DMS53 (cell line): ENCODE data around the gene NOLC1.
A peak's percentile ranks its signal among the peaks of the same experiment; 100 is the strongest.
"Not testable (repeated sequence)": the region's sequence is repeated elsewhere in the genome, so short reads cannot be mapped to it uniquely, and the experiment has no call there.

Source experiments
- DNase-seq: peaks from one replicate; lab custom pipeline; 2025; lab: John Stamatoyannopoulos, UW

Gene NOLC1

GRCh38 chr10:102154466-102155116 is 2.4 kb downstream of the NOLC1 start:
- no peak for DNase-seq

GRCh38 chr10:102157224-102157623 is 5.0 kb downstream of the NOLC1 start:
- DNase-seq: peak; percentile 87

DNA sequence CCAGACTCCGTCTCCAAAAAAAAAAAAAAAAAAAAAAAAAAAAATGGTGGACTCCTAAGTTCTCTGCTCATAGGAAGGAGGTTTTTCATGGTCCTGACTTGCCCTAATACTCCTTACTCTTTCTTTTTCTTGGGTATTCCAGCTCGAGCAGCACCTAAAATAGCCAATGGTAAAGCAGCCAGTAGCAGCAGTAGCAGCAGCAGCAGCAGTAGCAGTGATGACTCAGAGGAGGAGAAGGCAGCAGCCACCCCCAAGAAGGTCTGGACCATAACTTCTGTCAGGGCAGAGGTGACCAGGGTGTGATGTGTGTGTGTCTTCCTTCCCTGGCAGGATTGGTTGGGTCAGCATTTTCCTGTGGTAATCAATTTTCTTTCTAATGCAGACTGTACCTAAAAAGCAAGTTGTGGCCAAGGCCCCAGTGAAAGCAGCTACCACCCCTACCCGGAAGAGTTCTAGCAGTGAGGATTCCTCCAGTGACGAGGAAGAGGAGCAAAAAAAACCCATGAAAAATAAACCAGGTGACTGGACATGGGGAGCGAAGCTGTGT is 6.9 kb downstream of the NOLC1 start:
- no peak for DNase-seq

- no peak for DNase-seq
Measured at GRCh38 chr10:102159831-102160230, 7.6 kb downstream of the NOLC1 start.

DNA sequence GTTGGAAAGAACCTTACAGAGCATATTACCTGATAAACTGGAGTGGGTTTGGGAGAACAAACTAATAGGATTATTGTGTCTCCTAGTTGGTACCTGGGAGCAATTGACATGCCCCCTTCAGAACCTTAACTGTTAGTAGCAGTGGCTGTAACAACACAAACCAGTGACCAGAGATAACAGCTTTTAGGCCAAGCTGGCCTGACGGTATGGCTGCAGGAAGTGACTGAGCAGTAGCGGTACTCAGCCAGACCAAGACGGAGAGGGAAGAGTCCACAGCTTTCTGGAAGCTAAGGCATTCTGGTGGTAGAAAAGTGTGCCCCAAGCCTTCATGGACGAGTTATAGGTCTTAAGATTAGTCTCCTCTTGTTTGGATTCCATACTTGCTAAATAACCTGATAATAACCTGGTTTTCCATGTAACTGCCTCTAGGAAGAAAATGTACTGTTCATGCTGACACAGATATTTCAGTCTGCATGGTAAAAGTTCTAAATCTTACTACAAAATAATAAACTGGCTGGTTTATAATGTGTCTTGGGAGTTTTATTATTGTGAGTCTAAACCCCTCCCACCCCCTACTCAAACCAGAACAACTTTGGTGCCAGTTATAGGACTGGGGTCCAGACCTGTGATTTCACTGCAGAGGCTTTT is 11.3 kb downstream of the NOLC1 start:
- no peak for DNase-seq

DNA sequence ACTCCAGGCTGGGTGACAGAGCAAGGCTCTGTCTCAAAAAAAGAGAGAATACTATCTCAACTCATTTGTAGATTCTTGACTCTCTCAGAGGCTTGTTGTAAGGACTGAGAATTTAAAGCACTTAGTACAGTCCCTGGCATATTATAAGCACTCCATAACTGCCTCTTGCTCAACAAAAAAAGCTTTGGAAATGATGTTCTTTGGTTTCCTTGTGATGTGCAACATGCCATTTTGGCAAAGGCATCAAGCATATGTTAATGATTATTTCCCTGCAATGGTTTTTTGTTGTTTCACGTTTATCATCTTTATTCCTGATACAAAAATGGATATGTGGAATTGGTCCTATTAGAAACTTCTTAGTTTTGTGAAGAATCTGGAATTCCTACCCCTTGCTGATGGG is 15.7 kb downstream of the NOLC1 start:
- DNase-seq: no peak

DNA sequence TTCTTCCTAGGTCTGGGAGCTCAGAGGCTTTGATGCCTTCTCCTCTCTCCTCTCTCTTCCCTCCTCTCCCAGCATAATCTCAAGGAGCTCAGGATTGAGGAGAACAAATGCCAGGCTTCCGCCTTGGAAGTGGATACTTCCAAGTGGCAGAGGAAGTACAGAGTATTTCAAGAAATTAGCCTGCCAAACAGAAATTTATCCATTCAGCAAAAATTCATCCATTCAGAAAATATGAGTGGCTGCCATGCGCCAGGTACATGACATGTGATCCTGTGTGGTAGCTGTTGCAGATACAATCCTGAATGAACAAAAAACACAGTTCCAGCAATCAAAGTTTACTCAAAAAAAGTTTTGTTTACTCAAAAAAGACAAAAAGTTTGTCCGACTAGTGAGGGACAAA is 18.4 kb downstream of the NOLC1 start:
- no peak for DNase-seq

- DNase-seq: no peak
Measured at GRCh38 chr10:102172288-102172687, 20.1 kb downstream of the NOLC1 start.

DNA sequence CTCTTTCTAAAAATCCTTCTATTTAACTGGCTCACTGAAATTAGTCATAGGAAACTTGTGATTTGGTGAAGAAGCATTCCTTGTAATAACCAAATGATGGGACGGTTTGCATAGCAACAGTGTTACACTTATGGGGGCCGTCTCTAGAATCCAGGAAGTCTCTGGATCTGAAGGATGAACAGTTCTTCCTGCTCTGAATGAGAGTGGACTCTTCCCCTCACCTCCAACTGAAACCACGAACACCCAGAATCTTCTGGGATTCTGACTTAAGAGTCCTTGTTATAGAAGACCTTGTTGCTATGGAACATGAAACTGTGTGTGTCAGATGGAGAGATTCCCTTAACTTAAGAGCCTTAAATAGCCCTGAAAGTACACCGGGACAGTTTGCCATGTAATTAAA is 23.2 kb downstream of the NOLC1 start:
- DNase-seq: no peak

DNA sequence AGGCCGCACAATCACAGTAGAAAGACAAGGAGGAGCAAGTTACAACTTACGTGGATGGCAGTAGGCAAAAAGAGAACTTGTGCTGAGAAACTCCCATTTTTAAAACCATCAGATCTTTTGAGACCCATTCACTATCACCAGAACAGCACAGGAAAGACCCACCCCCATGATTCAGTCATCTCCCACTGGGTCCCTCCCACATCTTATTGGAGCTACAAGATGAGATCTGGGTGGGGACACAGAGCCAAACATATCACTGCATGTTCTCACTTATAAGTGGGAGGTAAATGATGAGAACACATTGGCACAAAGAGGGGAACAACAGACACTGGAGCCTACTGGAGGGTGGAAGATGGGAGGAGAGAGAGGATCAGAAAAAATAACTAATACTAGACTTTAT is 32.4 kb downstream of the NOLC1 start:
- no peak for DNase-seq

GRCh38 chr10:102185272-102185671 is 33.1 kb downstream of the NOLC1 start:
- DNase-seq: no peak

DNA sequence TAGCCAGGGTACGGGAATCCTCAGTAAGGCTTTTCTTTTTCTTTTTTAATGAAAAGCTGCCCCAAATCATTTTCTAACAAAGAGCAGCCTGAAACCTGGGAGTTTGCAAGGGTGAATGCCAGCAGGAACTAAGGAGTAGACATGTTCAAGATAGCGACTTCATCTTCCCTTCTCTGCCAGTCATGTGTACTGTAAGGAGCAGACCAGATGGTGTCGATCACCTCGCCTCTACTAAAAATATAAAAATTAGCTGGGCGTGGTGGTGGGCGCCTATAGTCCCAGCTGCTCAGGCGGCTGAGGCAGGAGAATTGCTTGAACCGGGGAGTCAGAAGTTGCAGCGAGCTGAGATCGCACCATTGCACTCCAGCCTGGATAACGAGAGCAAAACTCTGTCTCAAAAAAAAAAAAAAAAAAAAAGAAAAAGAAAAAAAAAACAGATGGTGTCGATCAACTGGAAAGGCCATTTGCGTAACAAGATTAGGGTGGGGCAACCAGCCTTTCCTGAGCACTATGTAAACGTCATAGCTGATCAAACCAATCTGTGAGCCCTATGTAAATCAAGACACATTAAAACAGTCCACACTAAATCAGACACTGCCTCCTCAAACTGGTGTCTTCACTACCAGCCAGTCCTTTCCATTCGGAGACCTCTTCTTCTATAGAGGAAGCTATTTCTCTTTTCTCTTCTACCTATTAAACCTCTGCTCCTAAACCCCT is 33.8 kb downstream of the NOLC1 start:
- no peak for DNase-seq

DNA sequence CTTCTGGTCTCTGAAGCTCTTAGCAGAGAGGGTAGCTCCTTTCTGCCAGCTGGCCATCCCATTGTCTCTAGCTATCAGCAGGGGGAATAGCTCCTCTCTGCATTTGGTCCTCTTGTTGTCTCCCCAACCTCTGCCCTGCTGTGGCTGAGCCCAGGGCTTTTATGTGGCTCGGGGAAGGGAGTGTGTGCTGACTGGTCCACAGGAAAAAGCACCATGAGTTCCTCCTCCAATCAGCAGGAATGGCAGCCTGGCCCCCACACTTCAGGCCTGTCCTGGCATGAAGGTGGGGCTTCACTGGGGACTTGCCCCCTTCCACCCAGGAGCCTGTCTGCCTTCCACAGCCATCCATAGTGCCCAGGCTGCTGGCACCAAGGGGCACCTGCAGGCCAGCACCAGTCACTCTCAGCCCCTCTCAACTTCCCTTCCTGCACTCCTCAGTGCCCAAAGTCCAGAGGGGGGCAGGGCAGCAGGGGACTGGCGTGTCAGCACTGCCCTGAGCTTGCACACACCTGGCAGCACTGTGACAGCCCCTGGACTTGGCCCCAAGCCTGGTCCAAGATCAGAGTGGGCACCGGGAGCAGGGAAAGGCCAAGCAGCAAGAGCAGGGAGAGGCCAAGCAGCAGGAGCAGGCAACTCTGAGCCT is 36.2 kb downstream of the NOLC1 start:
- DNase-seq: no peak

GRCh38 chr10:102188941-102189898 is 37.0 kb downstream of the NOLC1 start:
- DNase-seq: not testable (repeated sequence)

DNA sequence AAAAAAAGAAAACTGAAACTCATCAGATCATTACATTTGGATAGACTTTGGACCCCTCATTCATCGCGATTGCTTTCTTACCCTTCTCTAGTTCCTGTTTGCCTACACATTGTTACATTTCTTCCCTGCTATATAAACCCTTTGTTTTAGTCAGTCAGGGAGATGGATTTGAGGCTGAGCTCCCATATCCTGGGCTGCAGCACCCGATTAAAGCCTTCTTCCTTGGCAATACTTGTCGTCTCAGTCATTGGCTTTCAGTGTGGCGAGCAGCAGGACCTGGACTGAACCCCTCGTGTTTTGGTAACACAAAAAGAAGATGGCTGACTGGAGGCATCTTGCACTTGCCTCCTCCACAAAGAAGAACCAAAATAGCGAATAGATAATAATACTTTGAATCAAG is 39.8 kb downstream of the NOLC1 start:
- no peak for DNase-seq

- DNase-seq: no peak
Measured at GRCh38 chr10:102195296-102195870, 43.2 kb downstream of the NOLC1 start.

DNA sequence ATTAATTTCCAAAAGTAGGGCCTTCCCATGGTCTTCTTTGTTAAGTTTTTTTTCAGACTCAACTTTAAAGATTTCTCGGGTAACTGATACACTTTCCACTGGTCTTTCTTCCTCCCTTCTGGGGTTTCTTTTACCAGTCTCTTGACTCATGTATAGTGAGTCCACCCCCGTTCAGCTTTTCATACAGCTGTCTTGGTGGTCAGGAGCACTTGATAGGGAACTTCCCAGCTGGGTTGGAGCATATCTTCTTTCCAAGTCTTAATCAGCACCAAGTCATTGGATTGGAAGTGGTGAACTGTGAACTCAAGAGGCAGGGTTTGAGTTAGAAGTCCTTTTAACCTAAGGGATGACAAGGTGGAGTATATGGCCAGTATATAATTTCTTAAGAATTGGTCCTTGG is 44.7 kb downstream of the NOLC1 start:
- no peak for DNase-seq

- no peak for DNase-seq
Measured at GRCh38 chr10:102198027-102198426, 45.8 kb downstream of the NOLC1 start.

GRCh38 chr10:102200751-102201640 is 48.8 kb downstream of the NOLC1 start:
- no peak for DNase-seq

DNA sequence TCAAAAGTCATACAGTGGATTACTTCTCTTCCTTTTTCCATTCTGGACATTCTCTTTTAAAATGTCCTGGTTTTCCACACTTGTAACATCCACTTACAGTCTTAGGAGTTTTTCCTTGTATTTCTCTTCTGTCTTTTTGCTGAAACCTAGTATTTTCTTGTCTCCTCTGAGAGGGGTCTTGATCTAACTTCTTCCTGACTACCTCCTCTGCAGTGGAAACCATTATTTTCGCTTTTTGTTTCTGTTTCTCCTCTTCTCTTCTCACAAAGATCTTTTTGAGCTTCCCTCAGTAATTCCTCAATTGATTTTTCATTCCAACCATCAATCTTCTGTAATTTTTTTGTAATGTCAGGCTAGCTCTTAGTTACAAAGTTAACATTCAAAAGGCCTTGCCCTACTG is 50.2 kb downstream of the NOLC1 start:
- DNase-seq: no peak
